Left renal cortex interstitium (tissue), 4 donors: Measurements from ENCODE around the gene FHIT. TPM values are rescaled to one million over a fixed set of nuclear protein-coding genes. Genes with fewer than 3 reads are reported as not detected.

Experiments used
- DNase-seq, 4 donors: peaks; one replicate each; pipeline ENCODE4 v3.0.0-alpha.2; 2013; ENCODE audit warnings: low read depth in 4 of 4, low spot score in 2 of 4, missing footprints in 1 of 4
- polyA plus RNA-seq, 4 donors: library from polyadenylated mRNA; unstranded; fragments of 120-200 nt; gene quantifications; one replicate each; pipeline ENCODE4 v1.2.1, GENCODE V29; 2013; ENCODE audit not compliant: insufficient read length in 4 of 4

Gene FHIT
- polyA plus RNA-seq, 4 donors: 23.4 to 29.9 (median 26.0) TPM

DNA sequence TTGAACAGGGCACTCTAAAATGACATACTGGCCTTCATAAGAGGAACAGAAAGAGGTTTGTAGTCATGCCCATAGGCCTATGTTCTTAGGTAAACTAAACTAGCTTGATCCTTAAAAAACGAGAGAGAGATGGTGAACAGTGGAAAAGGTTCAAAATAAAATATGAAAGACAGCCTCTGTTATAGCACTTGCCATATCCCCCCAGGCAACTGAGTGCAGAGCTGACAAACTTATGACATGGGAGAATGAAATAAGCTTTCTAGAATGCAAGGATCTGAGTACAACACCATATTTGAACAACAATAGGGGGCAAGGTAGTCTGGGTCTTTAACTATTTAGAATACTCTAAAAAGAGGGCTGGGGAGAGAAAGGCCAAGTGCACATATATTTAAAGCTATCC is 1500.9 kb downstream of the FHIT start:
- DNase-seq: no peak

DNA sequence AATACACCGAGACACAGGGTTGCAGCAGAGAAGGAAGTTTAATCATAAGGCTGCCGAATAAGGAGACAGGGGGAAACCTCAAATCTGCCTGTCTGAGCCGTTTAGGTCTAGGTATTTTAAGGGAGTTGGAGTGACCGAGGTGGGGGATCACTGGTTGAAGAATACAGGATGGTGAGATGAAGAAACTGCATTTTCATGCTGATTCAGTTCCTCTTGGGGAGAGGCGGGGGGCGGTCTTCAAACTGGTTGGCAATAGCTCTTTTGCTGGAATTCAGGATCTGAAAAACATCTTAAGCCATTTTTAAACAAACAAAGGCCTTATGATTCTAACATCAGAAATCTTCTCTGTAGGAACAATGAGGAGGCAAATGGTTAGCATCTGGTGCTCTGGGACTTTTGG is 1502.0 kb downstream of the FHIT start:
- no peak for DNase-seq

DNA sequence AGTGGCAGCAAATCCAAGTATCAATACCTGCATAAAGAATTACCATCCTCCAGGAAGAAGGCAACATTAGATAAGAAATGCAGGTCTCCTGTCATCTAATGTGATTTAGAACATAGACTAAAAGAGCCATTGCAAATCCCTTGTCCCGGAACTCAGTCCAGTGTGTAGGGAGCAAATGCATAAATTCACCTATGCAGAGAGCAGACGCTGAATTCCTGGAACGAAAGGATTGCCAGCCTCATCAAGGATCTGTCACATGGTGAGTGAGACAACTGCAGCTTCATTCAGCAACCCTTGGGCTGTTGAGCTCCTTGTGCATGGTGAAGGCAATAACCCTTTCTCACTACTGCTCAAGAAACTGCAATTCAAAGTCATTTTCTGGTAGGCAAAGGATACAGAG is 1504.7 kb downstream of the FHIT start:
- no peak for DNase-seq

DNA sequence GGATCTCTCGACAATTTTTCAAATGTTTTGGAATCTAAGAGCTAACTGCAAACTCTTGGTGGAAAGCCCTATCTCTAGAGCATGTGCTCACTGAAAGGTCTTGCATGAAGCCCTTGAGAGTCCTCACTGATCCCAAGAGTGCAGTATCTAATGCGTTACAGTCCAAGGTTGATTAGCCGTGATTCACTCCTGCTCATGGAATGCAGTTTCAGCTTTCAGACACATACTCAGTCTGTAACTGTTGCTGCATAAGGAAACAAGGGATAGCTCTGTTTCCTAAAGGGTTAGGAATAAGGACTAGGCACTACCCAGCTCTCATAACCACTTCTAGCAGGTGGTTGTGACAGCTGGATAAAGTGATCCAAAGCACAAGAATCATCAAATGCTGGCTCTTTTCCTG is 1514.0 kb downstream of the FHIT start:
- no peak for DNase-seq

DNA sequence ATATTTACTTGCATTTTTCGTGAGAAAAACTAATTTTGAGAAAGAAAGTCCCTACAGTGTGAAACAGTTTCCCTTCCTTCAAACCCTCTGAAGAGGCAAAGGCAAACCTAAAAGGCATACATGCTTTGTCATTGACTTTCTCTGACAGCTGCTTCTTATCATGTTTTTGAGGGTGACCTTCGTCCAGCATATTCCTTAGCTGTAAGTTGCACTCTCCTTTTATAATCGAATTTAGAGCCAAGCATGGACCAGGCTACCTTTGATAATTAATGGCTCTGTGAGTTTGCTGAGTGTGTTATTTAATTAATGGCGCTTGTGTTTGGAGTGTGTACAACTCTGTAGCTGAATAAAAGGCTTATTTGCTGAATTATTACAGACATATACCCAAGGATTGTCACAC is 1517.2 kb downstream of the FHIT start:
- no peak for DNase-seq

DNA sequence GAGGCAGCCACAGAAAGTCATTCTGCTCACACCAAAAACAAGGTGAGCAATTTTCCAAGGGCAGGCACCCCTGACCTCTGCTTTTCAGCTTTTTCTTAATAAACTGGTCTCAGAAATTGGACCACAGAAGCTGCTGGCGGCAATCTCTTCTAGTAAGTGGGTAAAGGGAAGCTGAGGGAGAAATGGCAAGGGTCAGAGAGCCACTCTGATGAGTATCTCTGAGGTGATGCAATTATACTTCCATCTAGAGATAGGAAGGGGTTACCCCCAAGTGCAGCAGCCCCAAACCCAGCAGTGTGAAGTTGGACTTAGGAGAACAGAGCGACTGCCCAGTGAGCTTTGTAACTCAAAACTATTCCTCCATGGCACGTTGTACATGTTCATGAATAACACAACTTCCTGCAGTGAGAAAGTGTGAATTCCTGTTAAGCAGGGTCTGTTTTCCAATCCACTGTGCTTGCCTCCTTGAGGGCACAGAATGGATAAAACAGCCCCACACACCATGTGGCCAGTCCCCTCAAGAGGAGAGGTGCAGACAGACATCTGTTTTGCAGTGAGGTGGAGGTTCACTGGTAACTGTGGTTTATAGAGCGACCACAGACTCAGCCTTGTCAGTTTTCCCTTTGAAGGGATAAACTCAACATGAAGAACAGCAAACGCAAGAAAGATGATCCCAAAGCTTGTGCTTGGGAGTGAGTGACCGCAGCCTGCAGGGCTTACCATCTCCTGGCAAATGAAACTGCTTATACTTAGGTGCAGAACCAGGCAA is 1518.0 kb downstream of the FHIT start:
- DNase-seq: no peak

DNA sequence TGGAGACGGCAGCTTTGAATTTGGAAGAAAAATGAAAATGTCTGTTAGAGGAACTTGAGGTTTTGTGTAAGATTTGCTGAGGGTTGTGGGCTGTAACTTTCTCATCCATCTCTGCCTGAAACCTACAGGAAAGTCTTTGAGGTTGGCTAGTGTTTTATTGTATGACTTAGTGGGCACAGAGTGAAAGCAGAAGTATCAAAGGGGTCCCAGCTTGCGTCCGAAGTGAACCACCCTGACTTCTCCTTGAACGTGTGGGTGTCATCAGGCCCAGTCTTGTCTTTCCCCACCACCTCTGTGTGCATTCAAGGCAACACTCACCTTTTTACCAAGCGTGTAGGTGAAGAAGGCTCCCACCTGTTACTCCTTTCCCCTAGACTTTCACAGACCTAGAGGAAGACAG is 1519.3 kb downstream of the FHIT start:
- DNase-seq: no peak

DNA sequence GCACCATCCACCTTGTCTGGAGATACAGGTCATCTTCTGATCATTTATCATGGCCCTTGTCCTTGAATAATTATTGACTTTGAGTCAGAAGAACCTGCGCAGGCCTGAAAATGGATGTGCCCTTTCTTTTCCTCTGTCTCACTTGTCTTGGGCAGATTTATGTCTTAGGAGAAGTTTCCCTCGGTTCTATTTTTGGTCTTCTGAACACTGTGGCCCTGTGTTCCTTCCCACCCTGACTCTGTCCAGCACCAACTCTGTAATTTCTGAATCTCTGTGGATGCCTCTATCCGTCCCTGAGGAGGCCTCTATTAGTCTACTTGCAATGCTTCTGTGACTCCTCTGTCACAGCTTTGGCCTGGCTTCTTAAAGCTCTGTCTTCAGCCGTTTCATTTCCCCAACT is 1520.7 kb downstream of the FHIT start:
- DNase-seq: no peak

DNA sequence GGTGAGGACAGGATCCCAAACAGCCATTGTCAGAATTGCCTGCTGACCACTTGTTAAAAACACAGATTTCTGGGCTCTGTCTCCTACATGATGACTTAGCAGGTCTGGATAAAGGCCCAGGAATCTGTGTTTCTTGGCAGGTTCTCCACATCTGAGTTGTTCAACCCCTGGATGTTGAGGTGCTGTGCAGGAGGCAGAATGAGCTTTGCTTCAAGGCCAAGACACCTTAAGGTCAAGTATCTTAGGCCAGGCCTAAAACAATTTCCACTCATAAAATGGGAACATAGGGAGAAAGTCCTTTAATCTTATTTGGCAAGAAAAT is 1522.7 kb downstream of the FHIT start:
- DNase-seq: no peak

DNA sequence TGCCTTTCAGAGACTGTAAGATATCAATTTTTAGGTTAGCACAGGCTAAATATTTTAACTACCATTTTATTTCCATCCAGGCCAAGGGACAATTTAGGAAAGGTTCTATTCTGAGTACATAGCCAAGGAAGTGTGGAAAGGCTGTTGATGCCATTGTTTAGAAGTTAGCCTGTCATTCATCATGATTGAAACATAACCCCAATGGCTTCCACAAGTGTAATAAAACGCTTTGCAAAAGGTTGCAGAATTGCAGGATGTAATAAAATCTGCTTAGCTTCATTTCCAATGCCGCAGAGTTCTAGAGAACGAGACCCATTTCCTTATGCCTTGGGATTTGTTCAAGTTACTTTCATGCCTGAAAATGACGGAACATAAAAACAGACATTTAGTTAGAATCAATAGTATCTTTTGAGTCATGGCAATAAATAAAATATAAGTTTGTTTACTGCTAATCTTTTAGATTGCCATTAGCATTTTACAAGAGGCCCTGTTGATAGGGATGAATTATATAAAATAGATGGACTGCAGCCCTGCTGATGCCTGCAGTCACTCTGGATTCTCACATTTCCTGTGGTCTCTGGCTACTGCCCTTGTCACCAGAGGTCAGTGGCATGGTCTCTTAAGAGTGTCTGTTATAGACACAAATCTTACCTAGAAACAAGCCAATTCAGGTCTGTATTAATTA is 1523.2 kb downstream of the FHIT start:
- DNase-seq: no peak

DNA sequence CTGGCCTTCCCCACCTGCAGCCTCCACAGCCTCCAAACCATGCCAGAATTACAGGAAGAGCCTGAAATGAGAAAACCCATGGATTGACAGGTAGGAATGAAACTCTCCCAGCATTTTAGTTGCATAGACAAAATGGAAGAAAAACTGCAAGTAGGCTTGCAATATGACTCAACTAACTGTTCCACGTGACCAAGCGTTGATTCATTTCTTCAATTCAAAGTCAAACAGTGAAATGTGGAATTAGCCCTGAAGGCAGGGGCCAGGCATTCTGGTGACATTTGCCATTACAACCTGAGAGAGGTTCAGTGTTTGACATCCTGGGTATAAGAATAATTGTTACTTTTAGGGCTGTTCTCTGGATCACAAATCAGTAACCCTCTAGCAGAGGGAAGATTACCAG is 1525.0 kb downstream of the FHIT start:
- DNase-seq: no peak

DNA sequence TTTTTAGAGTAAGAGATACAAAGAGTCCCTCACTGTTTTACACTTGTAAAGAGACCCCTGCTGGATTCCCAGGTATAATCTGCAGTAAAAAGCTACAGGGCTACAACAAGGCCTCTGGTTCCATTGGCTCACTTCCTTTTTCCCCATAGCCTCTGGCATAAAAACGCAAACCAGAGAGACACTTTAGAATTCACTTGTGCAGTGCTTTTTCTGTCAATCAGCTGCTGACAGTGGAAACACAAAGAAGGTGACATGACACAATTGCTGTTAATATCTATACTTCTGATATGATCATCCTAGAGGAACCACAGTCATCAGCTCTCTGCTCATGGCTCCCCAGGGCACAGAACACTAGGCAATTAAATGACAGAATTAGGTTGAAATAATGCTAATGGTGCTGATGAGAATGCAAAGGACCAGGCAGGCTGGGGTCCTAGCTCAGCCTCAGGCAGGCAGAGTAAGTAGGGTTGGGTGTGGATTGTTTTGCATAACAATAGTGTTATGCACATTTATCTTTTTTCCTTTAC is 1533.5 kb downstream of the FHIT start:
- DNase-seq: no peak

DNA sequence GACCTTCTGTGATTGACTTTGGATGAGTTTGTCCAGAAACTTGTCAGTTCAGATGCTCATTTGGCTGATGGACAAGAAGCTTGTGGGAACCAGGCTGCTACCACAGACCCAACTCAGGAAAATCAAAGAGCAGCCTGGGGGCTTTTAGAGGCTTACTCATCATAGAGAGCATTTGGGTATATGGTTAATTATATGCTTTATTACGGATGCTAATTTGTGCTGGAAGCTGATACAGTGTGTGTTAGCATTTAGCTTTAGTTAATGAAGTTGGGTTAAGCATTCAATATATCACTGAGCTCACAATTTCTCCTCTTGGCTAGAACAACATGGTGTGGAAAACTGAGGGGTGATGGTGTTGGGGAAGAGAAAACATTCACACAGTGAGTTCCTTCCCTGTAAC is 1537.2 kb downstream of the FHIT start:
- no peak for DNase-seq

DNA sequence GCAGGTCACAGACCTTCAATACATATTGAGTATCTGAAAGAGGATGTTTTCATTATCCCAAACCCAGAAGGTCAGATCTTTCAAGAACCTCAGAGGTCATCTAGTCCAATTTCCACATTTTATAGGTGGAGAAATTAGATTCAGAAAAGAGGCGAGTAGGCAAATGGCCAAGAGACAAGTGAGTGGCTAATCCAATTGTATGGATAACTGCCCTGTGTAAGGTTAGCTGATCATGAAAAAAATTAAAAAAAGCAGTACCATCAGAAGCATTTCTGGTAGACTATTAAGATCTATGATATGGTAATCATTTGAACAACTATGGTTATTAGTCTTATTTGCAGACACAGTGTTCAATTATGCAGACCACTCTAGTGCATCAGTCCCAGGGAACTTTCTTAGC is 1540.7 kb downstream of the FHIT start:
- DNase-seq: no peak

DNA sequence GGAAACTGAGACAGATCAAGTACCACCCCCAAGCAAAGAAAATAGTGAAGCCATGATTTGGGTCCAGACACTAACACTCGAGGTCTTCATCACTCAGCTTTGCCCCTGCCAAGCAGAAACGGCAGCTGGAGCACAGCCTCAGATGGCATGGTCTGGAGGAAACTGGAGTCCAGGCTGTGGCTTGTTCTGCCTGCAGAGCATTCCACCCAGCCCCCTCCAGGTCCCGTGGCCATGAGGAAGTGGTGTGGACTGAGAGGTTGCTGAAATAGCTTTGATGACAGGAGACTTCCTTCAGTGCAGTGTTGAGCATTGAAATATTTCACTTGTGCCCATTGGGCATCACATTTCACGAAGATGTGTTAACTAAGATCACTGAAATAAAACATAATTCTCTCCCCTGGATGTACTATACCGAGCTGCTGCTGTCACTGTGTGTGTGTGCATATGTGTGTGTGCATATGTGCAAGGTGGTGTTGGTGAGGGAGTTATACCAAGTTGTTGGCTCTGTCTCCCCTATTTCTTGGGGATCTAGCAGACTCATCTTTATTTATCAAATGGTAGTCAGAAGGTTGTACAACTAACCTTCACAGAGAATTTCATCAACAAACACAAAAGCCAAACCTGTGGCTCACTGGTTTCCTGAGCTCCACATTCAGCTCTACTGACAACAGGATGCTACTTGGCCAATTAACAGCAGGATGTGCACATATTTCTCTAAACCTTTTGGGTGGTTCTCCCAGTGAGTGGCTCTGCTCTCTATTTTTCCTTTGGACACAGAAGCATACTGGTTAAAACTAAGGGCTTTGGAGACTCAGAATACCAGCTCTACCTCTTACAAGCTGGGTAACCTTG is 1541.3 kb downstream of the FHIT start:
- no peak for DNase-seq

DNA sequence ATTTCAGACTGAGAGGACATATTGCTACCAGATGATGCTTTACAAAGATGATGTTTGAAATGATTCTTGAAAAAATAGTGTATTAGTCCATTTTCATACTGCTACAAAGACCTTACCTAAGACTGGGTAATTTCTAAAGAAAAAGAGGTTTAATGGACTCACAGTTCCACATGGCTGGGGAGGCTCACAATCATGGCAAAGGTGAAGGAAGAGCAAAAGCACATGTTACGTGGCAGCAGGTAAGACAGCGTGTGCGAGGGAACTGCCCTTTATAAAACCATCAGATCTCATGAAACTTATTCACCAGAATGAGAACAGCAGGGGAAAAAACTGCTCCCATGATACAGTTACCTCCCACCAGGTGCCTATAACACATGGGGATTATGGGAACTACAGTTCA is 1543.0 kb downstream of the FHIT start:
- DNase-seq: no peak

DNA sequence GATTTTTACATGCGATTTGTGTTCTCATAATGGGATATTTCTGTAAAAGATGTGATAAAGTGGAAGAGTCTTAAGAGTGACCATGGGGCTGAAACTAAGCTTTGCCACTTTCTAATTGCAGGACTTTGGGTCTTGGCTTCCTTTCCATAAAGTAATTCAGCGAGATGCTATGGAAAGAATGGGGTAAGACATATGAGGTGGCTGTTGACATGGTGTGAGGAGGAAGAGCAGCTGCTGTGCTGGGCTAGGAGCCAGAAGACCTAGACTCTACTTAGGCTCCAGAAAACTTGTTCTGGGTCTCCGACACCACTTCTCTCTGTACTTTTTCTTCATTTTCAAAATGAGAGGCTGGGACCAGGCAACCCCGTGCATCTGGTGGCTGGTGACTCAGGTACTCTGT is 1547.0 kb downstream of the FHIT start:
- no peak for DNase-seq

DNA sequence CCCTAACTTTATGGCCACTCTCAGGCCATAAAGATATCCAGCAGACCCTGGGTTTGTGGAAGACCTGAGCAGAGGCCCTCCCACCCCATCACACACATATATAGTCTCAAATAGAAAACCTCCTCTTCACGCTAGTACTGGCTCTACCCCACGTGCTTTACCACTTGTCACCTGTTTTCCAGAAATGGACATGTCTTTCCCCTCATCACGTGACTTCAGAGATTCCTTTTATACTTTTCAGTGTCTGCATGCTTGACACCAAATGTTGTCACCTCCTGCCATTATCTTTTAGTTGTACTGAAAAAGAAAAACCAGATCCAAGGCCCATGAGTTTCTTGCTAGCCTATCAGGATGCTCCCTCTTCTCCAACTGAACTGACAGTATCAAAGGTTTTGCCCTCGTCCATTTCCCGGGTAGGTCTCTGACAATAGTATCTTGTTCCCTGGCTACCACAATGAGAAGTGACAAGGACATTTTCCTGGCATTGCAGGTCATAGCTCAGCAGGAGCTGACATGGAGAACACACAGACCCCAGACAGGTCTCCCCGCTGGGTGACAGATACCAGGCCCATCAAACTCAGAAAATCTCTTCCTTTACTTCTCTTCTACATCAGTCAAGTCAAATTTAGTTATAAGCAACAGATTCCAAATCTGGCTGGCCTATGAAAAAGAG is 1551.5 kb downstream of the FHIT start:
- DNase-seq: no peak
